ENCODE results near the gene TEX30.

DNA sequence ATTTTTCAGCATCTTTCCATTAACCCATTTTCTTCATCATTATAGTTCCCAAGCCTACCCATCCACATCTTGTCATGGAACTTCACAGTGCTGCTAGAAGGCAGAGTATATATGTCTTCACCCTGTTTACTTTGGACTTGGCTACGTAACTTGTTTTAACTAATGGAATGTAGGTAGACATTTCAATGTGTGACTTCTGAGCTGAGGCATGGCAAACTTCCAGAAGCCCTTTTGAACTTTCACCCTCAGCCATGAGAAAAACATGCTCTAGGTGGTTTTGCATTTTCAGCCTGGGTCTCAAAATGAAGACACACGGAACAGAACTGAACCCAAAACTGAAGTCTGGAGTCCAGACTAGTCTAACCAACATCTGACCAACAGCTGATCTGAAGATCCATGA, 3.2 kb downstream of the TEX30 start:
- TF ChIP-seq CTCF (conservative IDR thresholded peaks at IDR 0.05): no peak
- no peak for TF ChIP-seq ZFX (IDR thresholded peaks at IDR 0.05)

Measured in C4-2B (cell line).